ENCODE data around the gene MAGEB17. TPM values are rescaled to one million over a fixed set of nuclear protein-coding genes. Genes with fewer than 3 reads are reported as not detected.
"Not testable (repeated sequence)": the region's sequence is repeated elsewhere in the genome, so short reads cannot be mapped to it uniquely, and the experiment has no call there.

MAGEB17 gene
- total RNA-seq, 1 donor from 2014 or later, result not detected

DNA sequence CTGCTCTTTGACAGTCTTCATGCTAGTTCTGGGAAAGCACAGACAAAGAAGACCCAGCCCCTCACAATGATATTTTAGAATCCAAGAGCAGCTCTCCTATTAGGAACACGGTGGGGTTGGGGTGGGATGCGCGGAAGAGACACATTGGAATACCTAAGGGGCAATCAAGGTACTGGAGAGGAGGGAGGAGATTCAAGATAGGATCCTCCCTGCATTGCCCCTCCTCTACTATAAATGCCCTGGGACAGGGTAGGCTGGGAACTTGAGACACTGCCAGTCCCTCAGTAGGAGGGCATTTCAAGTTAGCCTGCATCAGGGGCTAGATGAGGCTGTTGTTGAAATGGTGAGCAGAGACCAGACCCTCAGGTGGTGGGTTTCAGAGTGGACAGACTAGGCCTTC, 5.1 kb downstream of the MAGEB17 start:
- Mint-ChIP-seq H3K36me3 (ENCODE audit: low read depth) (no peaks in the 10 kb centered on the region), H3K9me3 (no peaks in the 10 kb centered on the region), H3K4me3 (no peak overlapping the region), H3K27me3 (no peaks in the 10 kb centered on the region), H3K4me1 (no peaks in the 10 kb centered on the region), H3K27ac (no peak overlapping the region)
- intact Hi-C loops (cut with micrococcal nuclease), result no loop called here
- DNase-seq, result no peak

GRCh38 chrX:16175329-16176061, 8.2 kb downstream of the MAGEB17 start:
- no peaks in the 10 kb centered on the region for H3K9me3 Mint-ChIP-seq
- no peak for DNase-seq
- H3K4me3 Mint-ChIP-seq, result no peak overlapping the region
- peaks cover 1% of the 10 kb centered on the region for H3K27me3 Mint-ChIP-seq
- H3K27ac Mint-ChIP-seq, result no peak overlapping the region
- H3K4me1 Mint-ChIP-seq, result no peaks in the 10 kb centered on the region
- intact Hi-C loops (cut with micrococcal nuclease), result no loop called here
- no peaks in the 10 kb centered on the region for H3K36me3 Mint-ChIP-seq (ENCODE audit: low read depth)

DNA sequence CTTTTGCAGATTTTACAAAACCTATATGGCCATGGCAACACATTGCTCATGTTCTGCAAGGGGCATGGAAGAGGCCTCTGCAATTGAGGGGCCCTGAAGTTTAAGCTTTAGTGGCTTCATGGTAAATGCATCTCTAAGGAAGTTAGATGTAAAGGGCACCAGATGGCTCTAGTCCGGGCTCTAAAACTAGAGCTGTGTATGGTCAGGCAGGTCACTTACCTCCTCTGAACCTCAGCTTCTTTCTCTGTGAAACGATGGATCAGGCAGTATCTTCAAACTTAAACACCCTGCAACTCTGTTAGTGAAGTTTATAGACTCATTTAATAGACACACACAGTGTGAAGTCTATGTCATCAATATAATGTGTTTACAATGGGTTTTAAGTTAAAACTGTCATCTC, 10.0 kb downstream of the MAGEB17 start:
- H3K36me3 Mint-ChIP-seq (ENCODE audit: low read depth), result no peaks in the 10 kb centered on the region

GRCh38 chrX:16183843-16184242, 16.6 kb downstream of the MAGEB17 start:
- H3K4me1 Mint-ChIP-seq; intact Hi-C loops (cut with micrococcal nuclease); H3K36me3 Mint-ChIP-seq (ENCODE audit: low read depth): not testable (repeated sequence)

More for the DNA sequence above, 10.0 kb downstream of the MAGEB17 start:
- H3K27ac Mint-ChIP-seq, result no peak overlapping the region
- no peaks in the 10 kb centered on the region for H3K9me3 Mint-ChIP-seq
- no peak overlapping the region for H3K4me3 Mint-ChIP-seq
- intact Hi-C loops (cut with micrococcal nuclease), result no loop called here
- H3K27me3 Mint-ChIP-seq, result peaks cover 1% of the 10 kb centered on the region
- no peaks in the 10 kb centered on the region for H3K4me1 Mint-ChIP-seq
- no peak for DNase-seq

DNA sequence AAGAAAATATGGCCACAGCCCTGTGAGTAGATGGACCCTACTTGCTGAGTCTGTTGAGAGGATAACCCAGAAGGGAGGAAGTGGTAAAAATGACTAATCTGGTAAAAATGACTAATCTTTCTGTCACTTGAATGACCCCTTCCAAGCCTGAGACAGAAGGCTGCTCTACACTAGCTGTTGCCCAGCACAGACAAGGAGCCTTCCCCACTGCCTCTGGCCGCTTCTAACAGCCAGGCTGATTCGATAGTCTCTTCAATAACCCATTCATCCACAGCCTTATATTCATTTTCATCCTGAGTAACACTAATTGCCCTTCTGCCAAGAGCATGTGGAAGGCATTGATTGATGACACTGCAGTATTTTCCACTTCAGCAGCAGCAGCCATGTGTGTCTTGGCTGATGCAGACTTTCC, 18.4 kb downstream of the MAGEB17 start:
- no peak overlapping the region for H3K27ac Mint-ChIP-seq
- H3K27me3 Mint-ChIP-seq, result no peaks in the 10 kb centered on the region
- H3K9me3 Mint-ChIP-seq, result no peaks in the 10 kb centered on the region
- intact Hi-C loops (cut with micrococcal nuclease), result no loop called here
- no peak for DNase-seq
- H3K4me1 Mint-ChIP-seq, result peaks cover 3% of the 10 kb centered on the region
- no peak overlapping the region for H3K4me3 Mint-ChIP-seq
- no peaks in the 10 kb centered on the region for H3K36me3 Mint-ChIP-seq (ENCODE audit: low read depth)

More at GRCh38 chrX:16183843-16184242, 16.6 kb downstream of the MAGEB17 start:
- not testable (repeated sequence) for H3K27me3 Mint-ChIP-seq, DNase-seq, H3K27ac Mint-ChIP-seq, H3K4me3 Mint-ChIP-seq, H3K9me3 Mint-ChIP-seq

DNA sequence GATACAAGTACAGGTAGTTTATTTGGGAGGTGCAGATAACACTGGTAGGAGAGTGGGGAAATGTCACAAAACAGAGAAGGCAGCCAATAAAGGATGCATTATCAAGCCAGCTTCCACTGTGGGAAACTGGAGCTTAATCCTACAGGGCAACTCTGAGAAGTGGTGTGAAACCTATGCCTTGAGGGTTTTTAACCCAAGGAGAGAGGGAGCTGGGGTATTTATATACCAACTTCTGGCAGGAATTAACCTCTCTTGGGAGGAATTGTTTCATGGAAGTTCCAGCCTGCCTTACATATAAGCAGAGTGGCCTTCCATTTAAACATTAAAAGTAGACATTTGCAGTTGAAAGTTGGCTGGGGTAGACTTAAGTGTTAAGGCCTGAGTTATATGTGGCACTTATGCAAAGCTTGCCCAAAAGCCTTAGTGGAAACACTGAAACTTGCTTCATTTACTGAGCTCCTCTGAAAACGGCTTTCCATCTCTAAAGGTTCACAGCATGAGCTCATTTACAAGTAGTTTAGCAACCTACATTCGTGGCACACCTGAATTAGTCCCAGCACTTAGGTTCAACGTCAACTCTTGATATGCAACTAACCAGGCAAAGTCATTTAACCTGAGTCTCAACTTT, 19.2 kb downstream of the MAGEB17 start:
- H3K36me3 Mint-ChIP-seq (ENCODE audit: low read depth), result no peaks in the 10 kb centered on the region
- DNase-seq, result no peak
- H3K9me3 Mint-ChIP-seq, result no peaks in the 10 kb centered on the region
- peaks cover 3% of the 10 kb centered on the region for H3K4me1 Mint-ChIP-seq
- intact Hi-C loops (cut with micrococcal nuclease), result no loop called here
- H3K4me3 Mint-ChIP-seq, result no peak overlapping the region
- no peaks in the 10 kb centered on the region for H3K27me3 Mint-ChIP-seq
- H3K27ac Mint-ChIP-seq, result no peak overlapping the region

DNA sequence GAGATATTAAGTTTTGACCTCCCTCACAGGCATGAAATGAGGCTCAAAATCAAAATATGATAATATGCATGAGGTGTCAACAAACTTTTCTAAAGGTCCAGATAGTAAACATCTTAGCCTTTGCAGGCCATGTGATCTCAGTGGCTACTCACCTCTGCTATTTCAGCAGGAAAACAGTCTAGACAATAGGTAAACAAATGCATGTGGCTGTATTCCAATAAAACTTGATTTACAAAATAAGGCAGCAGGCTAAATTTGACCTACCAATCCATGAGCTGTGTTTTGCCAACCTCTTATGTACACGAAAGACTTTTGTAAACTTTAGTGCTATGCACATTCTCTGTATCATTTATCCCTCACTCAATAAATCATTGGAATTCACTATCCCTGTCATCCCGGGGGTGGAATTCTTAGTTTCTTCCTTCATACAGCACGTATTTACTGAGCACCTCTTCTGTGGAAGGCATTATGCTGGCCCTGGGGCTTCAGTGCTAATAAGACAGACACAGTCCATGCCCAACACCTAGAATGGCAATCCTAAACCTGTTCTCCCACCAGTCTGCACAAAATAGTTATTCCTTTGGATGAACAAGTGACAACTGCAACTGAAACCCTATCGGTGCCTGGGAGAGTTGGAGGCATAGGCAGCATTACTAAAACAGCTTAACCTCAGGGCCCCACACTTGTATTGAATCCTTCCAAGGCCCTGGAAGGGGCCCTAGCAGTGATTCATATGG, 19.9 kb downstream of the MAGEB17 start:
- Mint-ChIP-seq H3K9me3 (no peaks in the 10 kb centered on the region), H3K4me3 (no peak overlapping the region), H3K36me3 (ENCODE audit: low read depth) (no peaks in the 10 kb centered on the region), H3K27ac (no peak overlapping the region), H3K4me1 (peaks cover 3% of the 10 kb centered on the region), H3K27me3 (no peaks in the 10 kb centered on the region)
- no peak for DNase-seq
- intact Hi-C loops (cut with micrococcal nuclease), result no loop called here

DNA sequence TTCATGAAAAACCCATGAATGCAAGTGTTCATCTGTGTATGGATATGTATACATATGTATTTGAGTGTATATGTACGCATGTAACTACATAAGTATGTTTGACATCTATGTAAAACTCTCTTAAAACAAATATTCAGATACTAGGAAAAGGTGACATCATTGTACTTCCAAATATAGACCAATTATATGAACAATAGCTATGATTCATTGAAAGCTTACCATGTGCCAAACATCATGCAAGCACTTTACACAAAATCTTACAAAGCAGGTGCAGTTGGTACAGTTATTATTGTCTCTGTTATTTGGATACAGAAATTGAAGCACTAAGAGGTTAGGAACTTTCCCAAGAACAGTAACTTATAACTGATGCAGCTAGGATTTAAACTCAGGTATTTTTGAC, 21.4 kb downstream of the MAGEB17 start:
- DNase-seq, result no peak
- H3K36me3 Mint-ChIP-seq (ENCODE audit: low read depth), result no peaks in the 10 kb centered on the region
- no peaks in the 10 kb centered on the region for H3K9me3 Mint-ChIP-seq
- peaks cover 3% of the 10 kb centered on the region for H3K4me1 Mint-ChIP-seq
- no peak overlapping the region for H3K4me3 Mint-ChIP-seq
- no peak overlapping the region for H3K27ac Mint-ChIP-seq
- H3K27me3 Mint-ChIP-seq, result no peaks in the 10 kb centered on the region
- intact Hi-C loops (cut with micrococcal nuclease), result no loop called here

- H3K9me3 Mint-ChIP-seq, result no peaks in the 10 kb centered on the region
- no peak overlapping the region for H3K27ac Mint-ChIP-seq
- H3K4me1 Mint-ChIP-seq, result no peaks in the 10 kb centered on the region
- no peaks in the 10 kb centered on the region for H3K36me3 Mint-ChIP-seq (ENCODE audit: low read depth)
- intact Hi-C loops (cut with micrococcal nuclease), result no loop called here
- no peak for DNase-seq
- H3K4me3 Mint-ChIP-seq, result no peak overlapping the region
- peaks cover 2% of the 10 kb centered on the region for H3K27me3 Mint-ChIP-seq
Measured at GRCh38 chrX:16191605-16192004, 24.3 kb downstream of the MAGEB17 start.

DNA sequence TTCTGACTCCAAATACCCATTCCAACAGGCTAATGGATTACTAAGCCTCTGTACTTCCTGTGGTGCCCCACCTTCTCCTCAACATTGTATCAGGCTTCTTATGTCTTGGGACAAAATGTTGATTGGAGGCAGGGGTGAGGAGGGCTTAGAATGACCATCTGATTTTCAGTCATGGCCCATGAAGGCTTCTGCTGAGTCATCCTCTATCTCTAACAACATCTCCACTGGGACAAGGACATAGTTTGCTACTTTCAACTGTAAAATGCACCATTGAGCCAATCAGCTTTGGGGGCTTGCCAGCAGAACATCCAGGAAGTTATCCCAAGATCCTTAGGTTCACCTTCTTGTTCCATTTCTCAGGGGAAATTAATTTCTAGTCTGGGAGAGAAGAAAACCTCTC, 29.5 kb downstream of the MAGEB17 start:
- DNase-seq, result no peak
- no peaks in the 10 kb centered on the region for H3K9me3 Mint-ChIP-seq
- H3K4me1 Mint-ChIP-seq, result no peaks in the 10 kb centered on the region
- no peak overlapping the region for H3K4me3 Mint-ChIP-seq
- peaks cover 2% of the 10 kb centered on the region for H3K27me3 Mint-ChIP-seq
- H3K36me3 Mint-ChIP-seq (ENCODE audit: low read depth), result no peaks in the 10 kb centered on the region
- no peak overlapping the region for H3K27ac Mint-ChIP-seq
- intact Hi-C loops (cut with micrococcal nuclease), result no loop called here

- Mint-ChIP-seq H3K36me3 (ENCODE audit: low read depth) (no peaks in the 10 kb centered on the region), H3K27ac (no peak overlapping the region)
Measured at GRCh38 chrX:16199343-16199742, 32.1 kb downstream of the MAGEB17 start.

DNA sequence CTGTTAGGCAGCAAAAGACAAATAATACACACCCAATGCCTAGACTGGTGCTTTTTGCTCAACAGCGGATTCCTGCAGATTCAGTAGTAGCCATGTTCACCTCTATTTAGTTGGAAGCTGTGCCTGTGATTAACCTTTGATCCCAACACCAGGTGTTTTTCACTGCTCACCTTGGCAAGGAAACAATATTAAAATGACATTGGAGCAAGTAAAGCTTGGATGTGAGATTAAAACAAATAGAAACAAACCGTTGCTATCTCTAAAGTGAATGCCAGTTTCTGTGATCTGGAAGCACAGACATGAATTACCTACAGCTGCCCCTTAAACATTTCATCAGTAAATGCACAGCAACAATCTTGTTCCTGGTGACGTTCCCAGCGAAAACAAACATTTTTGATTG, 35.7 kb downstream of the MAGEB17 start:
- intact Hi-C loops (cut with micrococcal nuclease), result no loop called here
- no peaks in the 10 kb centered on the region for H3K36me3 Mint-ChIP-seq (ENCODE audit: low read depth)
- no peak overlapping the region for H3K27ac Mint-ChIP-seq
- no peaks in the 10 kb centered on the region for H3K27me3 Mint-ChIP-seq
- H3K4me3 Mint-ChIP-seq, result no peak overlapping the region
- no peaks in the 10 kb centered on the region for H3K4me1 Mint-ChIP-seq
- no peaks in the 10 kb centered on the region for H3K9me3 Mint-ChIP-seq
- DNase-seq, result no peak

More at GRCh38 chrX:16199343-16199742, 32.1 kb downstream of the MAGEB17 start:
- Mint-ChIP-seq H3K27me3 (peaks cover 2% of the 10 kb centered on the region), H3K4me1 (no peaks in the 10 kb centered on the region), H3K4me3 (no peak overlapping the region), H3K9me3 (no peaks in the 10 kb centered on the region)
- intact Hi-C loops (cut with micrococcal nuclease), result no loop called here
- DNase-seq, result no peak

GRCh38 chrX:16204538-16204937, 37.3 kb downstream of the MAGEB17 start:
- no peaks in the 10 kb centered on the region for H3K36me3 Mint-ChIP-seq (ENCODE audit: low read depth)
- DNase-seq, result no peak

DNA sequence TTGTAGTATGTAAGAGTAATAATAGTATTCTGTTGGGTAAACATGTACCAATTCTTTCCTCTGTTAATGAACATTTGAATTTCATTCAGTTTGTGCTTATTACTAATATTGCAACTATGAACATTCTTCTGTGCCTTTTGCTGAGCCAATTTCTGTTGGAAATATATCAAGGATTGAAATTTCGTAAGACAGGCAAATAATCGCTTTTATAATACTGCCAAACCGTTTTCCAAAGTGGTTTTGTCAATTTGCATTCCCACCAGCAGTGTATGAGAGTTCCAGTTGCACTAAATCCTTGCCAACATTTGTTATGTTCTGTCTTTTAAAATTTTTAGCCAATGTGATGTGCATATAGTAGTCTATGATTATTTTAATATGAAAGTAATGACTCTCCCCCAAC, 38.6 kb downstream of the MAGEB17 start:
- Mint-ChIP-seq H3K4me1 (no peaks in the 10 kb centered on the region), H3K36me3 (ENCODE audit: low read depth) (no peaks in the 10 kb centered on the region), H3K4me3 (no peak overlapping the region), H3K27ac (no peak overlapping the region), H3K9me3 (no peaks in the 10 kb centered on the region), H3K27me3 (no peaks in the 10 kb centered on the region)
- DNase-seq, result no peak
- intact Hi-C loops (cut with micrococcal nuclease), result no loop called here

More at GRCh38 chrX:16204538-16204937, 37.3 kb downstream of the MAGEB17 start:
- H3K4me3 Mint-ChIP-seq, result no peak overlapping the region
- no peaks in the 10 kb centered on the region for H3K4me1 Mint-ChIP-seq
- no peak overlapping the region for H3K27ac Mint-ChIP-seq
- no peaks in the 10 kb centered on the region for H3K9me3 Mint-ChIP-seq
- intact Hi-C loops (cut with micrococcal nuclease), result no loop called here
- no peaks in the 10 kb centered on the region for H3K27me3 Mint-ChIP-seq

Measured in activated CD4-positive, alpha-beta T cell treated with anti-CD3 and anti-CD28 coated beads, Interleukin-2, amount 10 ng/mL, durations not matched to agents 24 days and 14 days (primary cell).